ENCODE results near the gene PHF21B. TPM values are rescaled to one million over a fixed set of nuclear protein-coding genes. Genes with fewer than 3 reads are reported as not detected.

PHF21B gene
- total and polyA plus RNA-seq, 2 of the 8 experiments (the other 6 are each of a cell fraction or from before 2014, with no cell fraction given): 19.3 to 68.1 TPM

DNA sequence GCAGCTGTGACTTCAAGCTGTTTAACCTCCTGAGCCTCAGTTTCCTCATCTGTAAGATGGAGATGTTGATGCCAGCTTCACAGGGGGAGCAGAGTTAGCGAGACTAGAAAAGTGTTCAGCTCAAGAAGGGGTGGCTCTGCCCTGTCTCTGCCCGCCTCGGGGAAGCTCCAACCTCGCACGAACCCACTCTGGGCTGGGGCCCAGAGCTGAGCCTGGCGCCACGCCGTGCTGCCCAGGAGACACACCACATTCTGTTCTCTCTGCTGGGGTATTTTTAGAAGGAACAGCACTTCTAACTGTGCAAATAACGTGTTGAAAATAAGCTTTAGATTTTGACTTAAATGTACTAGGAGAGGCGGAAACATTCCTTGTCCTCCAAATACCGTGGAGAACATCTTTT, 74.1 kb downstream of the PHF21B start (continued):
- TF ChIP-seq, protein P1, sequence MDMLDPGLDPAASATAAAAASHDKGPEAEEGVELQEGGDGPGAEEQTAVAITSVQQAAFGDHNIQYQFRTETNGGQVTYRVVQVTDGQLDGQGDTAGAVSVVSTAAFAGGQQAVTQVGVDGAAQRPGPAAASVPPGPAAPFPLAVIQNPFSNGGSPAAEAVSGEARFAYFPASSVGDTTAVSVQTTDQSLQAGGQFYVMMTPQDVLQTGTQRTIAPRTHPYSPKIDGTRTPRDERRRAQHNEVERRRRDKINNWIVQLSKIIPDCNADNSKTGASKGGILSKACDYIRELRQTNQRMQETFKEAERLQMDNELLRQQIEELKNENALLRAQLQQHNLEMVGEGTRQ (IDR thresholded peaks at IDR 0.05; ENCODE audit: low read length): no peak
- no peak for TF ChIP-seq SAP30 (IDR thresholded peaks at IDR 0.05; ENCODE audit: insufficient read depth, insufficient replicate concordance, low read length)
- no peak for TF ChIP-seq SP2 (IDR thresholded peaks at IDR 0.05; ENCODE audit: low read length)

Measured in H1 (cell line).